Sigmoid colon (tissue), 7 donors: ENCODE results near the gene EZR. TPM values are rescaled to one million over a fixed set of nuclear protein-coding genes. Genes with fewer than 3 reads are reported as not detected.

Source experiments
- DNase-seq: peaks from one replicate; pipeline ENCODE4 v3.0.0-alpha.2; 2019
- H3K27ac ChIP-seq, 4 donors: fragments of 200-600 bp; sonication (generic); one replicate each; pipeline ENCODE4 v1.5.1; 2016 to 2019; ENCODE audit warnings: mild to moderate bottlenecking in 1 of 4
- H3K27me3 ChIP-seq, 3 donors: fragments of 200-600 bp; sonication (generic); one replicate each; pipeline ENCODE4 v1.5.1; 2019; ENCODE audit warnings: mild to moderate bottlenecking in 1 of 3
- H3K36me3 ChIP-seq, 4 donors: fragments of 200-600 bp; sonication (generic); one replicate each; pipeline ENCODE4 v1.5.1; 2016 to 2019
- H3K4me1 ChIP-seq, 4 donors: fragments of 200-600 bp; sonication (generic); one replicate each; pipeline ENCODE4 v1.5.1; 2017 to 2019
- H3K4me3 ChIP-seq, 4 donors: fragments of 200-600 bp; sonication (generic); one replicate each; pipeline ENCODE4 v1.5.1; 2017 to 2019; ENCODE audit warnings: mild to moderate bottlenecking in 2 of 4, moderate library complexity in 1 of 4
- H3K9me3 ChIP-seq, 4 donors: fragments of 200-600 bp in 3 of 4; sonication (generic) in 3 of 4; one replicate each; pipeline versions ENCODE4 v1.5.1 to v1.6.1; 2013 to 2019
- EP300 ChIP-seq, 4 donors: sonication (generic); formaldehyde crosslinking; IDR thresholded peaks; one replicate each; pipeline ENCODE4 v1.6.1; 2017; ENCODE audit warnings: antibody characterized with exemption in 4 of 4
- POLR2A ChIP-seq, 2 donors: fragments of 450-650 bp; IDR thresholded peaks; one replicate each; pipeline ENCODE4 v1.6.1; 2016; ENCODE audit warnings: antibody characterized with exemption in 2 of 2, mild to moderate bottlenecking in 2 of 2, moderate library complexity in 2 of 2
- POLR2AphosphoS5 ChIP-seq, 4 donors: sonication (generic); formaldehyde crosslinking; IDR thresholded peaks; one replicate each; pipeline ENCODE4 v1.6.1; 2017; ENCODE audit warnings: antibody characterized with exemption in 4 of 4
- WGBS, 2 donors: extraction: QIAGEN DNeasy Blood & Tissue Kit; methylation state at CpG; one replicate each; pipeline ENCODE4 v1.1.7; 2013; 5-methylcytosine and 5-hydroxymethylcytosine counted together
- intact Hi-C: fragments of 100-400 bp; cut with DNase I; formaldehyde crosslinking; loops from one replicate; pipeline ENCODE4 v1.15.1; 2023
- polyA plus RNA-seq, 3 donors: library from polyadenylated mRNA; stranded (reverse); fragments of 200-250 nt; gene quantifications; one replicate each; pipeline ENCODE4 v1.2.3, GENCODE V29; 2013
- total RNA-seq, 4 donors: library from RNA; depleted of rRNA; stranded (reverse); fragments of >200 nt; gene quantifications; one replicate each; pipeline ENCODE4 v1.1.0, GENCODE V29; 2016
- TF ChIP-seq, protein P1 (sequence below), 4 experiments: fragments of 450-650 bp in 3 of 4; fragments of 200-600 bp in 1 of 4; IDR thresholded peaks; one replicate each; pipeline ENCODE4 v1.5.1; 2016 to 2019; ENCODE audit warnings: antibody characterized with exemption in 4 of 4, mild to moderate bottlenecking in 3 of 4, moderate library complexity in 2 of 4
- donor health status: healthy with polysubstance abuse.
- donor health status: Bipolar disorder and iron deficiency.
- donor health status: healthy.

The EZR gene
- total and polyA plus RNA-seq, 7 donors = 33.5 to 333 (median 46.0) TPM

DNA sequence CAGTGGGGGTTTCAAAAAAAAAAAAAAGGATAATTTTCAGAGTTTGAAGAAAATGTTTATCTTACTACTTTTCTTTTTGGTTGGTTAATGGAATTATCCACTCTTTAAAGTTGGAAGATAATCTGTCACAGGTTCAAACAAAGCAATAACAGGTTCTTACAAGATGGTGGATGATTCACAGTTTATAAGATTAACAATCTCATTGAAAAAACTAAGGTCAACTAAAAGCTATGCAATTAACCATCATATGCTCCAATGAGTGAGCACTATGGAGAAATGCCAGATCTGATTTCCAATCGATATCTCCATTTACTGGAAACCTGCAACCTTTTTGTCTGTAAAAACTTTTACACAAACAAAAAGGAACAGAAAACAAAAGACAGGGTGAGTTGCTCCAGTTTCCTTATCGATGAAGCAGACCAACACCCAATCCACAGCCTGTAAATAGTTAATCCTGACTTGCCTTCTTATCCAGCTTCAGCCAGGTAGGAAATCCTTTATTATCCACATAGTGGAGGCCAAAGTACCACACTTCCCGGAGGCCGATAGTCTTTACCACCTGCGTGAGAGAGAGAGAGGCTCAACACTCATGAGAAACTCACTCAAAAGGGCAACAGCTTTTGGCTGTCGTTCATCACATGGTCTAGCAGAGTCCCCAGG is 32.4 kb downstream of the EZR start:
- no peak overlapping the region for H3K27ac ChIP-seq
- TF ChIP-seq EP300 (IDR thresholded peaks at IDR 0.05) (no peak), POLR2AphosphoS5 (IDR thresholded peaks at IDR 0.05) (no peak), POLR2A (IDR thresholded peaks at IDR 0.05) (no peak)
- TF ChIP-seq, protein P1, sequence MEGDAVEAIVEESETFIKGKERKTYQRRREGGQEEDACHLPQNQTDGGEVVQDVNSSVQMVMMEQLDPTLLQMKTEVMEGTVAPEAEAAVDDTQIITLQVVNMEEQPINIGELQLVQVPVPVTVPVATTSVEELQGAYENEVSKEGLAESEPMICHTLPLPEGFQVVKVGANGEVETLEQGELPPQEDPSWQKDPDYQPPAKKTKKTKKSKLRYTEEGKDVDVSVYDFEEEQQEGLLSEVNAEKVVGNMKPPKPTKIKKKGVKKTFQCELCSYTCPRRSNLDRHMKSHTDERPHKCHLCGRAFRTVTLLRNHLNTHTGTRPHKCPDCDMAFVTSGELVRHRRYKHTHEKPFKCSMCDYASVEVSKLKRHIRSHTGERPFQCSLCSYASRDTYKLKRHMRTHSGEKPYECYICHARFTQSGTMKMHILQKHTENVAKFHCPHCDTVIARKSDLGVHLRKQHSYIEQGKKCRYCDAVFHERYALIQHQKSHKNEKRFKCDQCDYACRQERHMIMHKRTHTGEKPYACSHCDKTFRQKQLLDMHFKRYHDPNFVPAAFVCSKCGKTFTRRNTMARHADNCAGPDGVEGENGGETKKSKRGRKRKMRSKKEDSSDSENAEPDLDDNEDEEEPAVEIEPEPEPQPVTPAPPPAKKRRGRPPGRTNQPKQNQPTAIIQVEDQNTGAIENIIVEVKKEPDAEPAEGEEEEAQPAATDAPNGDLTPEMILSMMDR (IDR thresholded peaks at IDR 0.05) = no peak
- no peak for DNase-seq
- peaks cover 29 to 75% (median 42%) of the 10 kb centered on the region in 4 donors for H3K36me3 ChIP-seq
- H3K4me3 ChIP-seq = no peak overlapping the region
- WGBS, 2 donors = 17 to 76% methylated on average over 6 of the region's 6 CpGs
- no peaks in the 10 kb centered on the region for H3K27me3 ChIP-seq
- H3K4me1 ChIP-seq = no peaks in the 10 kb centered on the region
- intact Hi-C loops = no loop called here
- H3K9me3 ChIP-seq = no peaks in the 10 kb centered on the region

DNA sequence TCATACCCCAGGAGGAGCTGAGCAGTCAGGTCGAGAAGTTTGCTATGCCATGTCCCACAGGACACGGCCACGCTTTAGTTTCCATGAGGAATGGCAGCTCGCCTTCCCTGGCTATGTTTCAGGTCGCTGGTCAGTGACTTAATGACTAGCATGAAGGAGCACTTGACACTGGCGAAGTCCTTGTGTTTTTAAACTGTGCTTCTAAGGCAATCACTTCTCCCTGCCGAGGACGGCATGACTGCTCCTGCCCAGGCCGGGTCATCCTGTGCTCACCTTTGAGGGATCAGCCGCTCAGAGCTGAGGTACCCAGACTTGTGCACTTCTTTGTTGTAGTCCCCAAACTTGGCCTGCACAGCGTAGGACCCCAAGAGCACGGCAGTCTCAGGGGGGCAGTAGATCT is 34.1 kb downstream of the EZR start:
- Histone ChIP-seq H3K36me3 (peaks cover 29 to 91% (median 53%) of the 10 kb centered on the region in 4 donors), H3K9me3 (no peaks in the 10 kb centered on the region), H3K4me1 (no peaks in the 10 kb centered on the region), H3K27ac (no peak overlapping the region), H3K27me3 (no peaks in the 10 kb centered on the region), H3K4me3 (no peak overlapping the region)
- TF ChIP-seq POLR2AphosphoS5 (IDR thresholded peaks at IDR 0.05) (no peak), POLR2A (IDR thresholded peaks at IDR 0.05) (no peak), EP300 (IDR thresholded peaks at IDR 0.05) (no peak)
- TF ChIP-seq, protein P1 (IDR thresholded peaks at IDR 0.05) = no peak
- no peak for DNase-seq
- intact Hi-C loops = no loop called here
- WGBS, 2 donors = 93 to 96% methylated on average over 12 of the region's 12 CpGs

DNA sequence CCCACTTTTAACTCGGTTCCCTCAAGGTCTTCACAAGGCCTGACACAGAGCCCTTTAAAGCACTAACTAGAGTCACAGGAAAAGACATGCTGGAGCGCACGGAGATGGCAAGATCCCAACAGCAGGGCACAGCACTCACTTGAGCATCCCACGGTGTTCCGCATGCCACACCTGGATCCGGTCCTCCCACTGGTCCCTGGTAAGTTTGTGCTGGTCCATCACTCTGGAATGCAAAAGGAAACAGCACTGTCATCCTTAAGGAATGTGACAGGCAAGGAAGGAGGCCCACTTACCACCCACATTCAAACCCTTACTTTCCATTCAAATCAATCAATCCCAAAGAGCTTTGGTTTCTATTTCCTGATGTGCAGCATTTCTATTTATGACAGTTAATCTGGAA is 34.7 kb downstream of the EZR start:
- H3K27ac ChIP-seq = no peak overlapping the region
- intact Hi-C loops = no loop called here
- 85 to 86% methylated on average over 6 of the region's 6 CpGs for WGBS, 2 donors
- no peak overlapping the region for H3K4me3 ChIP-seq
- H3K4me1 ChIP-seq = no peaks in the 10 kb centered on the region
- TF ChIP-seq POLR2A (IDR thresholded peaks at IDR 0.05) (no peak), EP300 (IDR thresholded peaks at IDR 0.05) (no peak), POLR2AphosphoS5 (IDR thresholded peaks at IDR 0.05) (no peak)
- TF ChIP-seq, protein P1 (IDR thresholded peaks at IDR 0.05) = no peak
- peaks cover 29 to 96% (median 53%) of the 10 kb centered on the region in 4 donors for H3K36me3 ChIP-seq
- H3K27me3 ChIP-seq = no peaks in the 10 kb centered on the region
- no peaks in the 10 kb centered on the region for H3K9me3 ChIP-seq
- no peak for DNase-seq

DNA sequence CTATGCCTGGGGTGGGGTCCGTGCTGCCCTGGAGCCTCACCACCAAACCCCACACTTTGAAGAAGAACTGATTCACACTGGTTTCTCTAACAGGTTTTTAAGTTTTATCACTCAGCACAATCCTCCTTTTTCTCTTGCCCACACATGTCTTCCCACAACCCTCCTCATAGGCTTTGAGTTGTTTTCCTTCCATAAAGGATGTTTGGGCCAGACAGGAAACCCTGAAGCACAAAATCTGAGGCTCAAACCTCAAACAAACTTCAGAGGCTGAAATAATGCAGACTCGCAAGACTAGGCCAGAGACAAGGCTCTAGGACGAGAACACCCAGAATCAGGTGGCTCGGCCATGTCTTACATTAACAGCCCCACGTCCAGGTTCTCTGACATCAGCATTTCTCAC is 35.3 kb downstream of the EZR start:
- intact Hi-C loops = no loop called here
- Histone ChIP-seq H3K27ac (no peak overlapping the region), H3K36me3 (peaks cover 29 to 99% (median 53%) of the 10 kb centered on the region in 4 donors), H3K4me3 (no peak overlapping the region), H3K4me1 (no peaks in the 10 kb centered on the region), H3K9me3 (no peaks in the 10 kb centered on the region), H3K27me3 (no peaks in the 10 kb centered on the region)
- 90 to 95% methylated on average over 5 of the region's 5 CpGs for WGBS, 2 donors
- DNase-seq = no peak
- TF ChIP-seq POLR2A (IDR thresholded peaks at IDR 0.05) = no peak
- no peak for TF ChIP-seq POLR2AphosphoS5 (IDR thresholded peaks at IDR 0.05)
- TF ChIP-seq, protein P1 (IDR thresholded peaks at IDR 0.05) = no peak
- TF ChIP-seq EP300 (IDR thresholded peaks at IDR 0.05) = no peak

DNA sequence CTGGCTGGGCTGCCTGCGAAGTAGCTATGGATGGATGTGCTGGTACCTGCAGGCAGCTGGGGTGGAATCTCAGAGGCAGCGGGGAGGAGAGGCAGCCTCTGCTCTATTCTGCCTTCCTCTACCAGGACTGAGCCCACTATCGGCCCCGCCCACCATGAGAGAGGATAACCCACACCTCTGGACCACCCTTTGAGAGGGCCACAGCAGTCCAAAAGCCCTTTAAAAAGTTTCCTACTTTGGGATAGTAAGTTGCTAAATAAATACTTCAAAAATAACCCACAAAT is 36.1 kb downstream of the EZR start:
- WGBS, 2 donors = 72 to 73% methylated on average over 4 of the region's 4 CpGs
- Histone ChIP-seq H3K27me3 (no peaks in the 10 kb centered on the region), H3K27ac (no peak overlapping the region), H3K9me3 (no peaks in the 10 kb centered on the region), H3K4me1 (no peaks in the 10 kb centered on the region), H3K4me3 (no peak overlapping the region), H3K36me3 (peaks cover 29 to 95% (median 52%) of the 10 kb centered on the region in 4 donors)
- TF ChIP-seq EP300 (IDR thresholded peaks at IDR 0.05) (no peak), POLR2AphosphoS5 (IDR thresholded peaks at IDR 0.05) (no peak), POLR2A (IDR thresholded peaks at IDR 0.05) (no peak)
- TF ChIP-seq, protein P1 (IDR thresholded peaks at IDR 0.05) = no peak
- no peak for DNase-seq
- intact Hi-C loops = no loop called here
